Stimulated activated CD8-positive, alpha-beta memory T cell treated with anti-CD3 and anti-CD28 coated beads, Interleukin-7, amount 100 ng/mL, for 48 hours (primary cell): ENCODE measurements around the gene PTPRN2.
"Not testable (repeated sequence)": the region's sequence is repeated elsewhere in the genome, so short reads cannot be mapped to it uniquely, and the experiment has no call there.

ENCODE experiments used
- DNase-seq, 2 donors: peaks; one replicate each; pipeline ENCODE4 v3.0.0-alpha.2; 2020; ENCODE audit warnings: low read depth in 1 of 2; ENCODE audit errors: extremely low read depth in 1 of 2

Gene PTPRN2

GRCh38 chr7:158164101-158165095, 423.2 kb downstream of the PTPRN2 start:
- DNase-seq = no peak

- DNase-seq = no peak
These were observed 426.4 kb downstream of the PTPRN2 start for GRCh38 chr7:158161194-158161593.

- no peak for DNase-seq
These were observed 427.4 kb downstream of the PTPRN2 start for GRCh38 chr7:158160199-158160598.

GRCh38 chr7:158157460-158157859, 430.2 kb downstream of the PTPRN2 start:
- DNase-seq = no peak

GRCh38 chr7:158151273-158151672, 436.4 kb downstream of the PTPRN2 start:
- not testable (repeated sequence) for DNase-seq

GRCh38 chr7:158150234-158150633, 437.4 kb downstream of the PTPRN2 start:
- DNase-seq = no peak

GRCh38 chr7:158147431-158147830, 440.2 kb downstream of the PTPRN2 start:
- DNase-seq = not testable (repeated sequence)

GRCh38 chr7:158145370-158145769, 442.3 kb downstream of the PTPRN2 start:
- DNase-seq = no peak

GRCh38 chr7:158143196-158144120, 444.2 kb downstream of the PTPRN2 start:
- no peak for DNase-seq

- DNase-seq = no peak
These were observed 445.0 kb downstream of the PTPRN2 start for GRCh38 chr7:158142657-158143056.

- DNase-seq = no peak
These were observed 445.7 kb downstream of the PTPRN2 start for GRCh38 chr7:158141806-158142518.

GRCh38 chr7:158141221-158141582, 446.4 kb downstream of the PTPRN2 start:
- no peak for DNase-seq

- no peak for DNase-seq
These were observed 446.9 kb downstream of the PTPRN2 start for GRCh38 chr7:158140538-158141220.

- no peak for DNase-seq
These were observed 448.1 kb downstream of the PTPRN2 start for GRCh38 chr7:158139499-158139898.

GRCh38 chr7:158138329-158138597, 449.4 kb downstream of the PTPRN2 start:
- no peak for DNase-seq

- DNase-seq = no peak
These were observed 449.9 kb downstream of the PTPRN2 start for GRCh38 chr7:158137516-158138328.

- no peak for DNase-seq
These were observed 451.7 kb downstream of the PTPRN2 start for GRCh38 chr7:158135931-158136330.

- no peak for DNase-seq
These were observed 452.8 kb downstream of the PTPRN2 start for GRCh38 chr7:158134824-158135223.

GRCh38 chr7:158133515-158134271, 453.9 kb downstream of the PTPRN2 start:
- DNase-seq = no peak
